ENCODE measurements around the gene CD58. TPM values are rescaled to one million over a fixed set of nuclear protein-coding genes. Genes with fewer than 3 reads are reported as not detected.

Gene CD58
- total and polyA plus RNA-seq, 9 of the 15 experiments (the other 6 are each of a cell fraction or from before 2014, with no cell fraction given): 18.1 to 113 (median 37.4) TPM

DNA sequence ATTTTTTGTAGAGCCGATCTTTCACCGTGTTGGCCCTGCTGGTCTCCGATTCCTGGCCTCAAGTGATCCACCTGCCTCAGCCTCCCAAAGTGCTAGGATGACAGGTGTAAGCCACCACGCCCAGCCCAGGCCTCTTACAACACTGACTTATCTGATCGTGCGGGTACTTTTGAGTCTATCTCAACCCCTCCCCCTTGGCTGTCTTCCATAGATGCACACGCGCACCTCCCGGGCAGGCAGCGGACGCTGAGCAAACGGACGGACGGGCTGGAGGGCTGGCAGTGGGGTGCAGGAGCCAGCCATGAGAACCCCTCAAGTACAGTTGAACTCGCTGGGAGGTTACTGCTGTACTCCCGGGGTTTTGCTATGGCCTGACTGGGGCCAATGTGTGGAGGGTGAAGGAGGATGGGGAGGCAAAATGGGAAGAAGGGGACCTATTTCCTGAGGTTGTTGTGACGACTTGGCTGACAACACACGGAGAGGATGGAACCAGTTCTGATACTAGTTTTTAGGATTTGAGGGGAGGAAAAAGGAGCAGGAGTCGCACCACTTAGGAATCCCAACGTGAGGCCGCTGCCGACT is 959 bp downstream of the CD58 start (continued):
- no peak for TF ChIP-seq KAT8 (IDR thresholded peaks at IDR 0.05; ENCODE audit: low read depth)
- no peak; the same call in 1 of the 2 replicates for TF ChIP-seq TCF7 (IDR thresholded peaks at IDR 0.05; ENCODE audit: borderline replicate concordance)
- TF ChIP-seq TSHZ1 (CRISPR knock-in tag; IDR thresholded peaks at IDR 0.05): no peak
- no peak for TF ChIP-seq IRF2 (CRISPR knock-in tag; IDR thresholded peaks at IDR 0.05)
- TF ChIP-seq, protein P1, sequence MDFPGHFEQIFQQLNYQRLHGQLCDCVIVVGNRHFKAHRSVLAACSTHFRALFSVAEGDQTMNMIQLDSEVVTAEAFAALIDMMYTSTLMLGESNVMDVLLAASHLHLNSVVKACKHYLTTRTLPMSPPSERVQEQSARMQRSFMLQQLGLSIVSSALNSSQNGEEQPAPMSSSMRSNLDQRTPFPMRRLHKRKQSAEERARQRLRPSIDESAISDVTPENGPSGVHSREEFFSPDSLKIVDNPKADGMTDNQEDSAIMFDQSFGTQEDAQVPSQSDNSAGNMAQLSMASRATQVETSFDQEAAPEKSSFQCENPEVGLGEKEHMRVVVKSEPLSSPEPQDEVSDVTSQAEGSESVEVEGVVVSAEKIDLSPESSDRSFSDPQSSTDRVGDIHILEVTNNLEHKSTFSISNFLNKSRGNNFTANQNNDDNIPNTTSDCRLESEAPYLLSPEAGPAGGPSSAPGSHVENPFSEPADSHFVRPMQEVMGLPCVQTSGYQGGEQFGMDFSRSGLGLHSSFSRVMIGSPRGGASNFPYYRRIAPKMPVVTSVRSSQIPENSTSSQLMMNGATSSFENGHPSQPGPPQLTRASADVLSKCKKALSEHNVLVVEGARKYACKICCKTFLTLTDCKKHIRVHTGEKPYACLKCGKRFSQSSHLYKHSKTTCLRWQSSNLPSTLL (IDR thresholded peaks at IDR 0.05): no peak
- TF ChIP-seq ZFP30 (CRISPR knock-in tag; IDR thresholded peaks at IDR 0.05; ENCODE audit: borderline replicate concordance): no peak
- no peak for TF ChIP-seq SREBF2 (CRISPR knock-in tag; IDR thresholded peaks at IDR 0.05)
- no peak for TF ChIP-seq GTF2A2 (tag; IDR thresholded peaks at IDR 0.05)
- no peak for TF ChIP-seq ATF2 (CRISPR knock-in tag; IDR thresholded peaks at IDR 0.05)
- TF ChIP-seq RBM25 (IDR thresholded peaks at IDR 0.05; ENCODE audit: low read depth, low read length, severe bottlenecking): no peak
- TF ChIP-seq, protein P2, sequence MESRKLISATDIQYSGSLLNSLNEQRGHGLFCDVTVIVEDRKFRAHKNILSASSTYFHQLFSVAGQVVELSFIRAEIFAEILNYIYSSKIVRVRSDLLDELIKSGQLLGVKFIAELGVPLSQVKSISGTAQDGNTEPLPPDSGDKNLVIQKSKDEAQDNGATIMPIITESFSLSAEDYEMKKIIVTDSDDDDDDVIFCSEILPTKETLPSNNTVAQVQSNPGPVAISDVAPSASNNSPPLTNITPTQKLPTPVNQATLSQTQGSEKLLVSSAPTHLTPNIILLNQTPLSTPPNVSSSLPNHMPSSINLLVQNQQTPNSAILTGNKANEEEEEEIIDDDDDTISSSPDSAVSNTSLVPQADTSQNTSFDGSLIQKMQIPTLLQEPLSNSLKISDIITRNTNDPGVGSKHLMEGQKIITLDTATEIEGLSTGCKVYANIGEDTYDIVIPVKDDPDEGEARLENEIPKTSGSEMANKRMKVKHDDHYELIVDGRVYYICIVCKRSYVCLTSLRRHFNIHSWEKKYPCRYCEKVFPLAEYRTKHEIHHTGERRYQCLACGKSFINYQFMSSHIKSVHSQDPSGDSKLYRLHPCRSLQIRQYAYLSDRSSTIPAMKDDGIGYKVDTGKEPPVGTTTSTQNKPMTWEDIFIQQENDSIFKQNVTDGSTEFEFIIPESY (CRISPR knock-in tag; IDR thresholded peaks at IDR 0.05): peak; percentile 56; the same call in 1 of the 2 replicates
- no peak for TF ChIP-seq ZNF140 (CRISPR knock-in tag; IDR thresholded peaks at IDR 0.05)
- TF ChIP-seq GABPA (tag; conservative IDR thresholded peaks at IDR 0.05; ENCODE audit: low read depth): no peak; the same call in 1 of the 2 replicates
- TF ChIP-seq DIDO1 (tag; IDR thresholded peaks at IDR 0.05; ENCODE audit: low read depth): no peak
- no peak for TF ChIP-seq ZNF57 (CRISPR knock-in tag; IDR thresholded peaks at IDR 0.05)
- TF ChIP-seq RBM39 (optimal IDR thresholded peaks at IDR 0.05; ENCODE audit: low read depth, low read length): peak; percentile 46
